Measurements from ENCODE around the gene PLCG1.
A peak's percentile ranks its signal among the peaks of the same experiment; 100 is the strongest.
"Not testable (repeated sequence)": the region's sequence is repeated elsewhere in the genome, so short reads cannot be mapped to it uniquely, and the experiment has no call there.

PLCG1 gene

DNA sequence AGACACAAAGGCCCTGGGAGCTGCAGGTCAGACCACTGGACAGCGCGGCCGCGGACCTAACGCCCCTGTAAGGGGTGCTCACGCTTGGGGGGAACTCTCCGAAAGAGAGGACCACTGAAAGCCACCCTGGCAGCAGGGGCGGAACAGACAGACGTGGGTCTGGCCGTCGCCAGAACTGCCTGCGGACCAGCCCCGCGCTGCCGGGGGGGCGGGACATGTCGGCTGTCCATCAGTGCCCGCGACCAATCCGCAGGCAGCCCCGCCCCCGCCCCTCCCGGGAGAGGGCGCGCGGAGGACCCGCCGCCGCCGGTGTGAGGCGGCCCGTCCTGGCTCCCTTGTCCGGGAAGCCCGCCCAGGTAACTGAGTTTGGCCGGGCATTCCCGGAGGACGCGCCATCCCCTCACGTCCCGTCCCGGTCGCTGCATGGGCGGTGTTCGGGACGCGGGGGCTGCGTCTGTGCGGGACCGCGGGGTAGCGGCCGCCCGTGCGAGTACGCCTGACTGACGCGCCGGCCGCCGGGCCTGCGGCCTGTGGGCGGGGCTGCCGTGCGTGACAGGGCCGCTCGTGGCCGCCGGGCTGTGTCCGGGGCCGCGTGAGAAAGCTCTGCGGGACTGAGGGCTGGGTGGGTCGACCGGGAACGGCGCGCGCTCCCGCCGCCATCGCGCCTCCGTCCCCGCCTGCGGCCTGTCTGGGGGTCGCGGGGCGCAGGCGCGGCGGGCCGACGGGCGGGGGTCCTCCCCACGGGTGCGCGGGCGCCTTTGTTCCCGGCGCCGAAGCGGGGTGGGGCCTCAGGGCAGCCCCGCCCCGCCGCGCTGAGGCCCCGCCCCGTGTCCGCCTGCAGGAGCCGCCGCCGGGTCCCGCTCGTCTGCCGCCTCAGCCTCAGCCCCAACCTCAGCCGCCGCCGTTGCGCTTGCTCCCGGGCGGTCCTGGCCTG, at the start of gene PLCG1:
Gene PLCG1, plus strand, starts transcription at position 864 of the 934 bp plus-strand sequence. CDS start 99 bp downstream, outside the sequence.
- DNase-seq, result peak; percentile 83 to 97 (median 94)
- intact Hi-C loops (cut with DNase I), result no loop called here

DNA sequence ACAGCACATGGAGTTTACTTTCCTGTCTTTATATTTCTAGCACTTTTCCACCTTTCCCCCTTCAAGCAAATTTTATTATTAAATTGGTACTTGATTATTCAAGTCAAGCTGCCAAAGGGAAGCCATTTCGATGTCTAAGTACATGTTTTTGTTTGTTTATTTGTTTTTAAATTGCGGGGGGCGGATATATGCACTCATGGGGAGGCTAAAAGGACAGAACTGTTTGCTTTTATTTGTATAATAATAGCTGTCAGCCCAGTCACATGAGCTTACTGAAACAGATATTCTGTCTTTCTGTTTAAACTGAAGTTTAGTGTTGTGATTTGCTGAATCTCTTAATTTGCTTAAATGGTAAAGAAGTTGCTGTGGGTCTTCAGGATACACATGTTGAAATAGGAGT, 49.6 kb upstream of the PLCG1 start:
- DNase-seq, result no peak
- intact Hi-C loops (cut with DNase I), result no loop called here

DNA sequence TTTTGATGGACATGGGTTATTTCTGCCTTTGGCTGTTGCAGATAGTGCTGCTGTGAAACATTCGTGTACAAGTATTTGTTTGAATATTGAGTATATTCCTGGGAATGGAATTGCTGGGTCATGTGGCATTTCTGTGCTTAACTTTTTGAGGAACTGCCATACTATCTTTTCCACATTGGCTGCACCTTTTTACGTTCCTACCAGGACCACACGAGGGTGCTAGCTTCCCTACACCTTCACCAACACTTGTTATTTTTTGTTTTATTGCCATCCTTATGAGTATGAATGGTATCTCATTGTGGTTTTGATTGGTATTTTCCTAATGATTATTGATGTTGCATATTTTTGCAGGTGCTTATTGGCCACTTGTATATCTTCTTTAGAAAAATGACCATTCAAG, 47.8 kb upstream of the PLCG1 start:
- intact Hi-C loops (cut with DNase I), result no loop called here
- no peak for DNase-seq

DNA sequence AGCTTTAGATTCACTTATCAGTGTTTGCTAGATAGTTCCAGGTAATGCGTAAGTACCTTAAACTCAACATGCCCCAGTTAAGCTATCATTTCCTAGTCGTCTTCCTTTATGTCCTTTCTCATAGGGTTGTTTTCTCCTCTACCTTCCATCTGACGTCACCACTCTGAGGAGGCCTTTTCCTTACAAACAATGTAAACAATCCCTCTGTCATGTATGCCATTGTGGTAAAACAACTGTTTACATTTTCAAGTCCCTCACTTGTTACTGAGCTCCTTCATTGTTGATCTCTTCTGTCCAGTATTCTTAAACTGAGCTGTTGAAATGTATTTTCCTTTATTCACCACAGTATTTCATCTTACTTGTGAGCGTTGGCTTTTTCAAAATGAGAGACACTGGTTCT, 45.4 kb upstream of the PLCG1 start:
- intact Hi-C loops (cut with DNase I), result loop anchor here (5.0 kb wide), 1 partner anchor 125 kb away; no protein-coding TSS in a partner anchor
- no peak for DNase-seq

DNA sequence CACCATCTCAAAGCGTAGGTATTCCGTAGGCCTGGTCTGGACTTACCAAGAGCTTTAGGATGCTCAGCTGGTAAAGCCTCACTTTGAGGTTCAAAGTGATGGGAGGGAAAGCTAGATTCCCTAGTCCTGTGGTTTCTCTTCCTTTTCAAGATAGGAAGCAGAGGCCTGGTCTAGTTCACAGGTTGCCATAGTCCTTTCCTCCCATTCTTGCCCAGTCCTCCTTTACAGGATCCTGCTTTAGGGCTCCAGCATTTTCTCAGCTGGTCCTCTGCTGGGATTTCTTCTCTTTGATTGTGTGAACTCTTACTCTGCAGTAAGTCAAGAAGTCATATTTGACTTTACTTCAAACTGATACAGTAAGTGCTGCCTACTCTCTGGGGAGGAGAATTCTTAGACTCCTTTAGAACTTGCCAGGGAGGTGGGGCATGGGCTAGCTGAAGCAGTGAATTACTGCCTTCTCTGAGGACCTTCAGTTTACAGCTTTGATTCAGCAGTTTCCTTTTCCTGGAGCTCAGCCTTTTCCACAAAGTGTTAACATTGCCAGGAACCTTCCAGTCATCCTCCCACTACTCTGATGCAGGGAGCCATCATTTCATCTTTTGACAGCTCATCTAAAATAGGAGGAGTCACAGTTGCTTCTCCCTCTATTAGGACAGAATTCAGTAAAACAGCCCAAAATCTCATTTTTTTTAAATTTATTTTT, 42.8 kb upstream of the PLCG1 start:
- DNase-seq, result peak in 7 of 42 donors; percentile 10 to 42 (median 25)
- intact Hi-C loops (cut with DNase I), result loop anchor here (5.0 kb wide), 1 partner anchor 127 kb away; no protein-coding TSS in a partner anchor

DNA sequence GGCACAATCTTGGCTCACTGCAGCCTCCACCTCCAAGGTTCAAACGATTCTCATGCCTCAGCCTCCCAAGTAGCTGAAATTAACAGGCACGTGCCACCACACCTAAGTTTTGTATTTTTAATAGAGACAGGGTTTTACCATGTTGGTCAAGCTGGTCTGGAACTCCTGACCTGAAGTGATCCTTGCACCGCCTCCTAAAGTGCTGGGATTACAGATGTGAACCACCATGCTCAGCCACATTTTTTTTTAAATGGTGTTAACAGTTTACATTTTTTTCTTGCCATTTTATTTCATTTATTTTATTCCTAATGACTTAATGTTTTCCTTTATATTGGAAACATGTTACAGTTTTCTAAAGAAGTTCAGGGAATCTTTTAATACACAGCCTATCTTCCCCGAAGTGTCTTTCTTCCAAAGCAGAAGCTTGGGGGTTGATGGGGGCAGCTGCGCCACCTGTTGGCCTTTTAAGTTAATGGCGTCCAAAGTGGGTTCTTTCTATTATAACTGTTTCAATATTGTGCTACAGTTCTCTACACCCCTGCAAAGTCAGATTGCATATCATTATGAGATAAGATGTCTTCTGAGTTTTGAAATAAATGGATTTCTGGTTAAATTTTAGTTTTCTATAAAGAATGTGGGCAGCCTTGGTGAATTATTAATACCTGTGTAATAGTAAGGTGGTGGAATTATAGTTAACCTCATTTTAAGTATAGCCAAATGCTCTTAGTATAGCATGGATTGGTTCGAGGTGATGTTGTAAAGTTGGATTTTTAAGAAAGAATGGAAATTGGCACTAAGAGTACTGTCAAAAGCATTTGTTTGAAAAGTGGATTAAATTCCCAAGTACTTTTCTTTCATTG, 42.0 kb upstream of the PLCG1 start:
- peak; percentile 17 to 89 (median 66) for DNase-seq
- intact Hi-C loops (cut with DNase I), result no loop called here

DNA sequence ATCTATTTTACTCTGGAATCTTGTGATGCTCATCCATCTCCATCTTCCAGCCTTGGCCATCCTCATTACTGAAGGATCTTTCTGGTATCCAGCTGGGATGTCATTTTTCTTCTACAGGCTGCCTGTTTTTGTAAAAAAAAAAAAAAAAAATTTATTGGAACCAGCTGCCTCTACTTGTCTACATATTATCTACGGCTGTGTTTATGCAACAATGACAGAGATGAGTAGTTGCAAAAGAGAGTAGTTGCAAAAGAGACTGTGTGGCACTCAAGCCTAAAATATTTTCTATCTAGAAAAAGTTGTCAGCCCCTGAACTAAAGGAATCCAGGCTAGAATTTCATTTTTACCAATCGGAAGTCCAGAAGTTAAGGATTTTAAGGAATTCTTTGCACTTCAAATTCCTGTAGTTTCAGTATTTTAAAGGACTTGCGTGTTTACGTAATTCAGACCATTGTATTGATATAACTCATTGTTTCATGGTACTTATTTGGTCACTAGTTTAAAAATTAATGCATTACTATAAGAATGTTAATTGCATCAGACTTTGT, 38.6 kb upstream of the PLCG1 start:
- intact Hi-C loops (cut with DNase I), result no loop called here
- DNase-seq, result no peak

DNA sequence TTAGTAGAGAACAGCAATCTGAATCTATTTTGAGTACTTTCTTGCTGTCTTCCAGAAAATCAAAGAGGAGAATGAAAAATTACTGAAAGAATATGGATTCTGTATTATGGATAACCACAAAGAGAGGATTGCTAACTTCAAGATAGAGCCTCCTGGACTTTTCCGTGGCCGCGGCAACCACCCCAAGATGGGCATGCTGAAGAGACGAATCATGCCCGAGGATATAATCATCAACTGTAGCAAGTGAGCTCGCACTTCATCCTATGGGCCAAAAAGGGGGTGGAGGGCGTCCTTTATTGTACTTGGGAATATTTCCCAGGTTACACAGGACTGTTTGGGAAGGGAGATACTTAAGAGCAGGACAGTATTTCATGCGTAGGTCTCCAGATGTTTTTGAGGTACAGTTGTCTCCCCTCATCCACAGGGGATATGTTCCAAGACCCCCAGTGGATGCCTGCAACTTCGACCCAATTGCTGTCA, 37.3 kb upstream of the PLCG1 start:
- DNase-seq, result no peak
- intact Hi-C loops (cut with DNase I), result no loop called here

DNA sequence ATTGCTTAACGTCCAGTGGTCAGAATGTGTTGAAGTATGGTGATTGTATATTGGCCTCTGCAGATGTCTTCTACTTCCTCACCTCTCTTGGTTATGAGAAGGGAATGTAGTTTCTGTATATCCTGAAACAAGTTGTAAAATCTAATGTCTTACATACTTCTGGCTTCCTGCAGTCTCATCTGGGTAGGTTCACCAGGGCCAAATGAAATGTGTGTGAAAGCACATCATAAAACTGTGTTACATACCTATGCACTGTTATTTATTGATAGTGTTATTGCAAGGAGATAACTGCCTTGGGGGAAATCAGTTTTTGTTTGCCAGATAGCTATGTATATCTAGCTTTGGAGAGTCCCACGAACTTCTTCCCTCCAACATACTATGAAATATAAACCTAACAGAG, 35.7 kb upstream of the PLCG1 start:
- no peak for DNase-seq
- intact Hi-C loops (cut with DNase I), result no loop called here

DNA sequence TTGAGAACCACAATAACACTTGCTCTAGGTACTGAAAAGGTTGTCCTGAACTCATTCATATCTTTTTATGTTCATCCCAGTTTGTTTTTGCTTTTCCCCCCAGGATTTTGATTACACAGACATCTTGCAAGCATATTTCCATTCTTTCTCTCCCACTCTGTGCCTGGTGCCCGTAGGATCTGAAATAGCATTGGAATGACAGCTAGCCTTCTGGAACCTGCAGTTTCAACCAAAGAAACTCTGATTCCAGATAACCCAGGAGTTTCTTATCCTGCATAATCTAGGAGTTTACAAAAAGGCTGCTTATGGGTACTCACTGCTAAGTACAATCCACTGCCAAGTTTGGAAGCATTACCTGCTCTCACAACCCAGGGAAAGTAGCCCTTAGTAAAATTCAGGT, 28.8 kb upstream of the PLCG1 start:
- DNase-seq, result no peak
- intact Hi-C loops (cut with DNase I), result no loop called here

DNA sequence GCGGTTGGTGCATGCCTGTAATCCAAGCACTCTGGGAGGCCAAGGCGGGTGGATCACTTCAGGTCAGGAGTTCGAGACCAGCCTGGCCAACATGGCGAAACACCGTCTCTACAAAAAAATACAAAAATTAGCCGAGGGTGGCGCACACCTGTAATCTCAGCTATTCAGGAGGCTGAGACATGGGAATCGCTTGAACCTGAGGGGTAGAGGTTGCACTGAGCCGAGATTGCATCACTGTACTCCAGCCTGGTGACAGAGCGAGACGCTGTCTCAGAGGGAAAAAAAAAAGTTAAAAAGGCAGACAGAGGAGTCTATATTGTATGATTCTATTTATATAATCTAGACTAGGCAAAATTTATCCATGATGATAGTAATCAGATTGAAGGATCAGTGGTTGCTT, 27.3 kb upstream of the PLCG1 start:
- intact Hi-C loops (cut with DNase I), result no loop called here
- DNase-seq, result no peak

DNA sequence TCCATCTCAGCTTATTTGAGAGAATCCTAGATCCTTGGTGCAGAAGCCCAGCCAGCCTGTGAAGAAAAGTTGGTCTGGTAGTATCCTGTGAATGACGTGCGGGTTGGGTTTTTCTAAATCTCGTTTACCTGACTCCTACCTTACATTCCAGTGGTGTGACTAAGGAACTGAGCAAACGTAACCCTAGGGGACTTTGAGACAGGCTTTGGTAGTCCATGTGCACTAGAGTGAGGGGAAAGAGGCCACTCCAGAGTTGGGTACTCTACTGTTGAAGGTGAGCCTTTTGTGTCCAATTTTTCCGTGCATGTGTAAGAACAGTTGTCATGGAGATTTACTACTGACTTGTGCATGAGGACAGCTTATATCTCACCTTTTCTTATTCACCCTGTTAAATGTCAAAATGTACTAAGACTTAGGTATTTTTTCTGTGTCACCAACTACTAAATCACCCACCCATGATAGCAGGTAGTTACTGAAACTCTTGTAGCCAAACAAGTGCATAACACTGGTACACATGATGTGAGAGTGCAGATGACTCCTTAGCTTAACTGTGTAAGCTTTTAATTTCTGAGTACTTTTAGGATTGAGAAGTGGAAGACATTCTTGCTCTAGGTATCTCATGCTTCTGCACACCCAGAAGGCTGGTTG, 26.3 kb upstream of the PLCG1 start:
- no peak for DNase-seq
- intact Hi-C loops (cut with DNase I), result no loop called here

DNA sequence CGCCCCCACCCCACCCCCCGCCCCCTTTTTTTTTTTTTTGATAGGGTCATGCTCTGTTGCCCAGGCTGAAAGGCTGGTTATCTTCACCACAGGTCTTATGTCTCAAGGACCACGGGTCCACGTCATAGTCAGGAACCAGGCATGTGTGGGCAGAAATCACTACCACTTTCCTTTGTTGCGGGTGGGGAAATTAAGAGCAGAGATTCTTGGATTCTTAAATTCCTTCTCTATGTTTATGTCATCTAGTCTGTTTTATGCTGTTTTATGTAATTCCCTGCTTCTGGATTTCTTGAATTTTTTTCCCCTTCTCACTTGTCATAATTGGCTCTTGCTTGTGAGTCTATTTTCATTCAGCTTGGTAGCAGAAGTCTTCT, 25.8 kb upstream of the PLCG1 start:
- intact Hi-C loops (cut with DNase I), result no loop called here
- no peak for DNase-seq

DNA sequence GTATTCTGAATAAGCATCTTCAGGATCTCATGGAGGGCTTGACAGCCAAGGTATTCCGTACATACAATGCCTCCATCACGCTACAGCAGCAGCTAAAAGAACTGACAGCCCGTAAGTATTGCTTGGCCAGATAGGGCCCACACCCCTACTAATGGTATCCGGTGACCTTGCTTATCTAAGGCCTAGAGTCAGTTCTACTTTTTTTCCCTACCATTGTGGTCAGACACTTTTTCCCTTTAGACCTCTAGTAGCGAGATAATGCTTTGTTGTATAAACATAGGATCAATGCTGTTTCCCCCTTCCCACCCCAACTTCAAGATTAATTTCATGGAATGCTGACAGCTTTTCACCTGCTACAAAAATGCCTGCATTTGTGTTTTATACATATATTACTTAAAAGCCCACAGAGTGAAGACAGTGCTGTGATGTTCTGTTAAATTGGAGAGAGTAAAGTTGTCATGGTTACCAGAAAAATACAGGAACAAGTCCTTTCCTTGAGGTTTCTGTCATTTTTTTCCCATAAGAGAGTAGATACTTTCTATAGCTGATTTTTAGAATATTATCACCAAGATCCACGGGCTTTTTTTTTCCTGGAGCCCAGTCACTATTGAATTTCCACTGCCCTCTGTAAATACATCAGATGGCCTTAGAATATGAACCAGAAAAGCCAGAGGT, 20.9 kb upstream of the PLCG1 start:
- DNase-seq, result no peak
- intact Hi-C loops (cut with DNase I), result no loop called here

DNA sequence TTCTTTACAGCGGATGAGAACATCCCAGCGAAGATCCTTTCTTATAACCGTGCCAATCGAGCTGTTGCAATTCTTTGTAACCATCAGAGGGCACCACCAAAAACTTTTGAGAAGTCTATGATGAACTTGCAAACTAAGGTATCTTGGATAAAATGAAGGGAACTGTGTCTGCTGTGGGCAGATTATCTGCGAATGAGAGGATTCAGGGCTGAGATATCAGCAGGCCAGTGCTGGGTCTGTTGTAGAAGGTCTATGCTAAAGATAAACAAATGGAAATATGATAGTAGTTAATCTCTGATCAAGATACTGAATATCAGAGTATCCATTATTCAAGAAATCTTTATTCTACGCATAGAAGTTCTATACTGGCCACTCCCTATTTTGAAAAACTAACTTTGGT, 19.2 kb upstream of the PLCG1 start:
- DNase-seq; intact Hi-C loops (cut with DNase I): not testable (repeated sequence)

DNA sequence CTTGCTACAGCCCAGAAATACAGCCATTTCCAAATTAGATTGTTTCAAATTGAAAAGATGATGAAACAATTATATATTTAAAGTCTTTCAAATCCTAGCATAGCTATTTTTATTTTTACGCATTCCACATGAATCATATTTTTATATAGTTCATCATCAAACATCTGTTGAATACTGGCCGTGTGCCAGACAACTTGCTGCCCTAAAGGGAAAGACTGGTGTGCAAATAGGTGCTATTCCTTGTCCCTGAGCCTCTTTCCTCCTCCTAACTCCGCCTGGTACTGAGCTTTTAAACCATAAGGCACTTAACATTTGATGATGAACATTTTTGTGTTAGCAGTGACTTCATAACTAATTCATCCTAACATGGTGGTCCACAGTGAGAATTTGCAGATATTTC, 18.7 kb upstream of the PLCG1 start:
- DNase-seq, result no peak
- intact Hi-C loops (cut with DNase I), result no loop called here

DNA sequence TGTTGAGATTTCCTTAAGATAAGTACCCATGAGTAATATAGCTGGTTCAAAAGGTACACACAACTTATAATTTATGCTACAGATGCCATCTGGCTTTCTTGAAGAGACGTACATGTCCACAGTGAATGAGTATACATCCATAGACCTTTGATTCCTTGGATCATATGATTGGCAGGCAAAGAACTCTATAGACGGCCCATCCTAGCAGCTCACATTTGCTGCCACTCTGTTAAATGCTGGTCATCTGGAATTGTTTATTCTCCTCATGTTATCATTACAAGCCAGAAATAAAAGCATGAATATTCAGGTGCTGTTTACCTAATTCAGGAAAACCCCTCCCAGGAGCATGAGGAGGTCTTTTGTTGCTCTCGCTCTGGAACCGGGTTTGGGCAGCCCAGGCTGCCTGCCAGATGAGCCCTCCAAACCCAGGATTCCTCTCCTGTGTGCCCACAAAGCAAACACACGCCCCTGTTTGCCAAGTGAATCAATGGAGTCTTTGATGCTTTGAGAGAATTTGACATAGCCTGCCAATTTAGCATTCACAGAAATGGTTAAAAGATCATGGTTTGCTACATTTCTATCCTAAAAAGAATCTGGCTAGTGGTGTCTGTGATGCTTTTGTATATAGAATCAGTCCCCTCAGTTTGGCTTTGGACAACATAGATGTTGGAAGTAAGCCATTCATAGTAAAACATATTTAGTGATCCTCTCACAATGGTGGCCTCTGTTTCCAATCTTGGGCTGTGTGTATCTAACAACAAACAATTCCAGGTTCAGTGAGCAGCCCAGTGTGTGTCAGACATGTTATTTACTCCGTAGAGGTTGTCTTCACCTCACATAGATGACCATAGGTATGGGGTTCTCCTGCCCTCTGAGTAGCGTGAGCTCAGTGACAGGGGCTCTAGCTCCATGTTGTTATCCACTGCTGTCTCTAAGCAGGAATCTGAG, 17.5 kb upstream of the PLCG1 start:
- DNase-seq, result peak in 32 of 42 donors; percentile 29 to 77 (median 57)
- intact Hi-C loops (cut with DNase I), result no loop called here

Data from head of caudate nucleus (tissue), 42 donors.